GM21515 (cell line): ENCODE results near the gene GLIS1.

ENCODE experiments used
- ATAC-seq: cut with Tn5 transposase; IDR thresholded peaks from one replicate; pipeline ENCODE4 v1.9.1; 2021; ENCODE audit not compliant: unreplicated experiment

The GLIS1 gene

GRCh38 chr1:53618500-53619366 is 120.2 kb downstream of the GLIS1 start:
- no peak for ATAC-seq

DNA sequence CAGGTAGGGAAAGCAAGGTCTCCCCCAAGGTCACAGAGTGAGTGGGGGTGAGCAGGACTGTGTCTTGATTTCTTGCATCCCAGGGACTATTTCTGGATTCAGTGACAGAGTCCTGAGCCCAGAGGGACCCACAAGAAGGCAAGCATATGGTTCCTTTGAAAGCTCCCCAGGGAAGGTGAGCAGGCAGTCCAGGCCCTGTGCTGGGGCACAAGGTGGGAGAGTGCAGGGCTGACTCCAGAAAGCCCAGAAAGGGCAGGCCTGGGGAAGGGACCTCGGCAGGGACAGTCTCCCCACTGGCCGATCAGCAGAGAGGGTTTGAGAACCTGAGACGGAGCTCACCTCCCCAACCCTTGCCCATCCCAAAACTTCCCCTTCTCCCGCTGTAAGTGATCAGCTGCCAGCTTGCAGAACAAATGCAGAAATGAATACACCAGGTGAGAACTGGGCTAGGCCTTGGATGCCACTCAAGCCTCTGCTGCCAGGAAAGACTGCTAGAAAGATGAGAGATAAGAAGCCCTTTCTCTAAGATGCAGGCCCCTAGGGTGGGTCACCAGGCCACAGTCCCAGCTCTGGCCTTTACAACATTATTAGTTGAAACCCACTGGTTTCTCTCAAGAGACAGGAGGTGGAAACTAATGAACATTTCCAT is 121.0 kb downstream of the GLIS1 start:
- ATAC-seq: no peak

DNA sequence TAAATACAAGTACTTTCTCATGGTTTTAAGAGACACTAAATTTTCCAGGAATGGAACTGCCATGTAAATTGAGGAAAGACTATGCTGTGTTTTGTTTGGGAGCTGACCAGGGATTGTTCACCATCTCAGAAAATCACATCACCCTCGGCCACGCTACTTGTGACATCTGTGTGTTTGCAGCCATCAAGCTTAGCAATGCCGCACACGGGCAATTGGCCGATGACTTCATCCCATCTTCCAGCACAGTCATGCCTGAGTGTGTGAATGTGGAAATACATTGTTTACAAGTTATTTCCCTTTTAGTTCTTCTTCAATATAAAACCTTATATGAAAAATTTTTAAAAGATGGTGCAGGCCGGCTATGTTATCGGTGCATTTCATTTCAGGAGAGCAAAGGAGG is 121.6 kb downstream of the GLIS1 start:
- ATAC-seq: no peak

DNA sequence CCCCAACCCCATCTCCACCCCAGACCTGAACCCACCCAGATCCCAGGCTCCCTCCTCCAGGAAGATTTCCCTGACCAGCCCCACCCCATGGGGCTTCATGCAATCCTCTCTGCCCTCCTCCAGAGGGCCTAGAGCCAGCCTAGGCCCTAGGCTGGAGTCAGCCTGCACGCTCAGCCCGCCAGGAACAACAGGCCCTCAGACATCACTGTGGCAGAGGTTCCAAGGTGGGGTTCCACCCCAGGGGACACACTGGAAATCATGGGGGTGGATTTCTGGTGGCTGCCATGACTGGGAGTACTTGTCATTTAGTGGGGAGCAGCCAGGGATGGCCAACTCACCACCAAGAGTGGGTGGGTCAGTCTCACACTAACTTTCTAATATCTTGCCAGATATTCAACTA is 122.0 kb downstream of the GLIS1 start:
- no peak for ATAC-seq

DNA sequence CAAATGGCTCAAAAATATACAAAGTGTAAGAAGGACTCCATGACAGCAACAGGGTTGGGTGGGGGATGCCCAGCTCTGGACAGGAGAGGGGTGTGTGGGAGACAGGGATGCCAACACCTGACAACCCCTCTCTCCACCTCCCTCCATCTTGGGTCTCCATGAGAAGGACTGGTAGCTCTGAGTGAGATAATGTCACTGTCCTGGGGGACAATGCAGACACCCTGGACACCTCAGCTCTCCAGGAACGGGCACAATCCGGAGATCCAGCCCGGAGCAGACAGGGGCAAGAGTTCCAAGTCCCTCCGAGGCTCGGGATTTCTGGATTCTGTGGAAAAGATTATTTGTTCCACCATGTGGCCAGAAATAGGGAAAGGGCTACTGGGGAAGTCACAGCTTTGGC is 122.5 kb downstream of the GLIS1 start:
- ATAC-seq: no peak

- no peak for ATAC-seq
Observed at GRCh38 chr1:53615101-53615500, 123.9 kb downstream of the GLIS1 start.

DNA sequence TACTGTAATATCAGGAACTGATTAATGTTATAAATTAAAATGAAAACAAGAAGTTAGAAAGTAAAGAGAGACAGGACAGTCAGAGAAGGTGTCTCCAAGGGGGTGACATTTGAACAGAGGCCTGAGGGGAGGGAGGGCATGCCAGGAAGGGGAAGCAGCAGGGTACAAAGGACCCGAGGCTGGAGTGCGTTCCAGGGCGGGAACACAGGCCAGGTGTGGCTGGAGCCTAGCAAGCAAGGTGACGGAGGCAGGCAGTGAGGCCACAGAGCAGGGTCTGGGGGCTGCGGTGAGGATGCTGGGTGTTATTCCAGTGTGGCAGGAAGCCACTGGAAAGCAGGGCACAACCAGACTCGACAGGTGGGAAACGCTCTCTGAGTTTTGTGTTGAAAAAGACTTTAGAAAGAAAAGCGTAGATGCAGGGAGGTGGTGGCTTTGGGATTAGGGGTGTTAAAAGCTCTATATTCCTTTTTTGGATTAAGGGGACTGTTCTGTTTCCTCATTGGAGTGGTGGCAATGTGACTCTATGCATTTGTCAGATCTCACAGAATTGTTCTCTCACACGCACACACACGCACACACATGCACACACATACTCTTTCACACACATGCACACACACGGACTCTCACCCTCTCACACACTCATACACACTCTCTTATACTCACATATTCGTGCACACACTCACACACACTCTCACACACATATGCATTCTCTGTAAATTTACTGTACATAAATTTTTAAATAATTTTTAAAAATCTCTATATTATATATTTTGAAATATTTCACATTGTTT is 124.5 kb downstream of the GLIS1 start:
- no peak for ATAC-seq

DNA sequence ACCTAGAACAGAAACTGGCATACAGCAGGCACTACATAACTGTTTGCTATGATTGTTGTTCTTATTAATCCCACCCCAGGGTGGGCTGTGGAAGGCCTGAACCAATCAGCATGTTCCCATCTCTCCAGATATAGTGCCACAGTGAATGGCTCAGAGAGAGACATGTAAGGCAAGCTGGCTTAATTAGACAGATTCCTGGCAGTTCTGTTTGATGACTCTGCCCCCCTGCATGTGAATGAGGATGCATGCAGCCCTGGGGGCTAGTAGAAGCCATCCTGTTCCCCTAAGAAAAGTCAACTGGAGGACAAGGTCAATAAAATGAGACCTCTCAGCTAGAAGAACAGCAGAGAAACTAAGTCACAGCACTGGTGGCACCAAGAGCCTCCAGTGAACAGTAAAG is 130.3 kb downstream of the GLIS1 start:
- no peak for ATAC-seq

DNA sequence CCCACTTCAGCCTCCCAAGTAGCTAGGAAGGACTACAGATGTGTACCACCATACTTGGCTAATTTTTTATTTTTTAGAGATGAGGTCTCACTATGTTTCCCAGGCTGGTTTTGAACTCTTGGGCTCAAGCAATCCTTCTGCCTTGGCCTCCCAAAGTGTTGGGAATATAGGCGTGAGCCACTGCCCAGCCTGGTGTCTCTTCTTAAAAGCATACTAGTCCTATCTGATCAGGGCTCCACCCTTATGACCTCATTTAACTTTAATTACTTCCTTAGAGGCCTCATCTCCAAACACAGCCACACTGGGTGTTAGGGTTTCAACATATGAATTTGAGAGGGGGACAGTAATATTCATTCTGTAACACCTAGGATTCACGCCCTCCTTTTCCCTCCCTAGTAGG is 130.9 kb downstream of the GLIS1 start:
- ATAC-seq: no peak

DNA sequence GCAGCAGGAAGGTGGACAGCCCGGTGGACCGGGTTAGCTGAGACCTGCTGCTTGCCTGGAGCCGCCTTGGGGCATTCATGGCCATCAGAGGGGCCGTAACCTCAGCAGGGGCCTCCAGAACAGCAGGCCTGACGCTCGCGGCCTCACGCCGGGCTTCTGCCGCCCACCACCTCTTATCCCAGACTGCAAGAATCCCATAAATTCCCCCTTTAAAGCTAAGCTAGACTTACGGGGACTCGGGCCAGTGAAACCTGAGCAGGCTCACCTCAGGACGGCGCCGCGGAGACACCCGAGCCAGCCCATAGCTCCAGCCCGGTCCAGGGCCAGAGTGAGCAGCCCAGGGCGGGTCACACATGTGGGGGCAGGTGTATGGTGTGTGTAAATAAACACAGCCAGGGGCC is 132.3 kb downstream of the GLIS1 start:
- ATAC-seq: no peak

DNA sequence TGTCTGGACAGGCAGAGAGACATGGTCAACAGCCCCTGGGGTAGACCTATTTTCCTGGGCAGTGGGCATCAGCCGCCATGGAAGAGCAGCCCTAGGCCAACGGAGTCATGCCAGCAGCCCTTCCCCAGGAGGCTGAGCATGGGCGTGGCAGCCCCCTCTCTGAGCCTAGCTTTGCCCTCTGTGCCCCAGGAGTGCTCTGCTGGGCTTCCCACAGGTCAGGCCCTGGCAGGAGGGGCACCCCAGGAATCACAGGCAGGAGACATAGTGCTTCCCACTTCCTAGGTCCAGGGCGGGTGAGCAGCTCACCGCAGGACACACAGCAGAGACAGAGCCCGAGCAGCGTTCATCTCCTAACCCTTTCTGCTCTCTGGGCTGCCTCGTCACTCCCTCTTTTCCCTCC is 132.8 kb downstream of the GLIS1 start:
- ATAC-seq: no peak

- no peak for ATAC-seq
Observed at GRCh38 chr1:53605181-53605580, 133.8 kb downstream of the GLIS1 start.

- no peak for ATAC-seq
Observed at GRCh38 chr1:53604291-53604919, 134.6 kb downstream of the GLIS1 start.

DNA sequence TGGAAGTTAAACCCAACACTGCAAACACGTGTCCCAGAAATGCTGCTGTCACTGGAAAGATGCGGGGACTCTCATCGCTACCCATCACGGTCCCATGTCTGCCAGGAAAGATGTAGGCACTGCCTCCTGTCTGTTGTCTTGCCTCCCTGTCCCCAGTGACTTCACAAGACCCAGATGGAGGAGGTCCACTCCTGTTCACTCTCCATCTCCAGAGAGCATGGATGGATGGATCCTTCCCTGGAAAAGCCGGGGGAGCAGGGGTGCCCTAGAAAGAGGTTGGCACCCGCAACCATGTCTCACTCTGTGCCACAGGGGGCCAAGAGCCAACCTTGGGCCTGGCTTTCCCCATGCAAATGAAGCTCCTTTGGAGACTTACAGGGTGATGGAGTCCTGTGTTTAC is 135.5 kb downstream of the GLIS1 start:
- no peak for ATAC-seq

GRCh38 chr1:53601867-53602775 is 136.8 kb downstream of the GLIS1 start:
- ATAC-seq: no peak

DNA sequence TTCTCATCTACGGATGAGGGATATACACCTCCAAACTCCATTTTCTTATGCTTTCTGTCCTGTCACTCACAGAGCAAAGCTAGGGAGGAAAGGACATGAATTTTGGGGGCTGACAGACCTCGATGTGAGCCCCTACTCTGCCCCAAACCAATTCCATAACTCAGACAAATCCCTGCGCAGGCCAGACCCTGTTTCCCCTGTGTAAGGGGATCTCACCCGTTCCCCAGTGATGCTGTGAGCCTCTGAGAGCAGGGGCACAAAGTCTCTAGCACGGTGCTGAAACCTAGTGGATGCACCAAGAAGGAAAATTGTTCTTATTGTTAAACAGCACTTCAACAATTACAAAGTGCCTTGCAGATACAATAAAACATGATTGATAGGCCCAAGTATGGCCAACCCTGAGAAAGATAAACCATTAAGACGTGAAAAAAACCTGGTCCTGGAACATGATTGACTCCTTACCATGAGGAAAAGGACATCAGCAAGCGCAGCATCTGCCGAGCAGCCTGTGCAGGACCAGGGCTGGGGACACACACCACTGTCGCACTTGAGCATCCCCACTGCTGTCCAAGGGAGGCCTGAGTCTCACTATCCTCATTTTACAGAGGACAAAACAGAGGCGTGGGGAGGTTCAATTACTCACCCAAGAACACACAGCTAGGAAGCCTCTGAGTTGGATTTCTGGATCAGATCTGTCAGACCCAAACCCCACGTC is 137.8 kb downstream of the GLIS1 start:
- no peak for ATAC-seq

DNA sequence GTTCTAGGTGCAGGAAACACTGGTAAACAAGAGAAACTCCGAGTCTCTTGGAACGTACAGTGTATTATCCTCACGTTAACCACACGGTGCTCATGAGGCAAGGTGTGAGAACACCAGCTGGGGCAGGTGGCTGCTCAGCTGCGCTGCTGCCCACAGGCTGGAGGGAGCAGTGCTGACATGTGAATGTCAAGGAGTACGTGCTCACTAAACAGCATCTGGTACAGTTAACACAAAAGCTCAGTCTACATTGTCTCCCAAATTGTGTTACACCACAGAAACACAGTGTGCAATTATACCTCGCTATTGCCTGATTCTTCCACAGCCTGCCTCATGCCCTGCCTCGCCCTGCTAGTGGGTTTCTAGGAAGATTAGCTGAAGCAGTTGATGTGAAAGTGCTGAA is 138.4 kb downstream of the GLIS1 start:
- no peak for ATAC-seq

DNA sequence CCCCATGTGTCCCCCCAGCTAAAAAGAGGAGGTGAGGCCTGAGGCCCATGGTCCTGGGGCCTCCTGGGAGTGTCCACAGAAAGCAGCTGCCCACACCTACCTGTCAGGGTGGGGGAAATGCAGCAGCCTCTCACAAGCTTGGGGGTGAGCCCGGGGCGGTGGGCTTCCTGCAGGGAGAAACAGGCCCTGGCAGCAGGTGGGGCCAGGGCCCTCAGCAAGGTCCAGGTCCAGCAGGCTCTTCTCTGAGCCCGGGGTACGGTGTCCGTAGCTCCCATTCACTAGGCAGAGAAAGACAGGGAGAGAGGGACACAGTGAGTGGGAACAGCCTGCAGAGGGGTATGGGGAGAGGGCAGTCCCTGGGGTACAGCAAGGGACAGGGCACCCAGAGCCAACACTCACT is 139.0 kb downstream of the GLIS1 start:
- ATAC-seq: no peak

GRCh38 chr1:53599481-53599880 is 139.5 kb downstream of the GLIS1 start:
- no peak for ATAC-seq

DNA sequence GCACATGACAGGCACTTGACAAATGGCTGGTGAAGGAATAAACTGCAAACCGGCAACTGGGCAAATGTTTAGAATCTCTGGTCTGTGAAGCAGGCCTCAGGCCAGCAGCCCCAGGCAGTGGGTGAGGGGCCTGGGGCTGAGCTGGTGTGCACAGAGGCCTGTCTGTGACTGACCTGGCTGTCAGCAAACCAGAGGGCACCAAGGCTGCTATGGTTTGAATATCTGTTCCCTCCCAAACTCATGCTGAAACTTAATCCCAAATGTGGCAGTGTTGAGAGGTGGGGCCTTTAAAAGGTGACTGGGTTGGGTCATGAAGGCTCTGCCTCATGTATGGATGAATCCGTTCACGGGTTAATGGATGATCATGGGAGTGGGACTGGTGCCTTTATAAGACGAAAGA is 140.0 kb downstream of the GLIS1 start:
- no peak for ATAC-seq
